ENCODE results near the gene PRR12.
A peak's percentile ranks its signal among the peaks of the same experiment; 100 is the strongest.
"Not testable (repeated sequence)": the region's sequence is repeated elsewhere in the genome, so short reads cannot be mapped to it uniquely, and the experiment has no call there.

Gene PRR12

GRCh38 chr19:49593233-49594113, 2.5 kb downstream of the PRR12 start:
- DNase-seq = no peak

GRCh38 chr19:49594157-49594992, 3.4 kb downstream of the PRR12 start:
- DNase-seq = no peak

- no peak for DNase-seq
These were observed 4.2 kb downstream of the PRR12 start for GRCh38 chr19:49594993-49595818.

GRCh38 chr19:49595819-49596404, 4.9 kb downstream of the PRR12 start:
- no peak for DNase-seq

- DNase-seq = no peak
These were observed 5.4 kb downstream of the PRR12 start for GRCh38 chr19:49596407-49596806.

- no peak for DNase-seq
These were observed 6.1 kb downstream of the PRR12 start for GRCh38 chr19:49596954-49597702.

- DNase-seq = no peak
These were observed 6.7 kb downstream of the PRR12 start for GRCh38 chr19:49597703-49597974.

- DNase-seq = no peak
These were observed 8.7 kb downstream of the PRR12 start for GRCh38 chr19:49599378-49600295.

GRCh38 chr19:49601482-49602038, 10.6 kb downstream of the PRR12 start:
- DNase-seq = no peak

GRCh38 chr19:49602806-49603205, 11.8 kb downstream of the PRR12 start:
- no peak for DNase-seq

- no peak for DNase-seq
These were observed 14.6 kb downstream of the PRR12 start for GRCh38 chr19:49605605-49606004.

- DNase-seq = no peak
These were observed 18.6 kb downstream of the PRR12 start for GRCh38 chr19:49609499-49610092.

- peak; percentile 7 for DNase-seq
These were observed 22.4 kb downstream of the PRR12 start for GRCh38 chr19:49613374-49613773.

GRCh38 chr19:49614096-49614833, 23.3 kb downstream of the PRR12 start:
- no peak for DNase-seq

GRCh38 chr19:49615861-49616260, 24.9 kb downstream of the PRR12 start:
- no peak for DNase-seq

- no peak for DNase-seq
These were observed 25.6 kb downstream of the PRR12 start for GRCh38 chr19:49616532-49616931.

GRCh38 chr19:49616945-49617344, 26.0 kb downstream of the PRR12 start:
- DNase-seq = no peak

GRCh38 chr19:49617860-49618259, 26.9 kb downstream of the PRR12 start:
- DNase-seq = not testable (repeated sequence)
